Measurements from ENCODE around the gene RBM6. TPM values are rescaled to one million over a fixed set of nuclear protein-coding genes. Genes with fewer than 3 reads are reported as not detected.

Gene RBM6
- total RNA-seq, 1 donor from 2014 or later: 53.9 TPM

GRCh38 chr3:49911611-49912010 is 28.3 kb upstream of the RBM6 start:
- FAIRE-seq (no peak), DNase-seq (ENCODE audit: low read depth) (no peak)
- peaks cover 4% of the 10 kb centered on the region for H3K79me2 ChIP-seq (ENCODE audit: insufficient read depth, low read length)
- no peak for TF ChIP-seq EZH2 (IDR thresholded peaks at IDR 0.05; ENCODE audit: insufficient read depth, low read length)
- H3K4me1 Mint-ChIP-seq (ENCODE audit: low read depth, unreplicated experiment): peaks cover 1% of the 10 kb centered on the region
- no peaks in the 10 kb centered on the region for H3K4me1 ChIP-seq (ENCODE audit: insufficient read depth, low read length)
- peaks cover 30% of the 10 kb centered on the region for H3K27me3 Mint-ChIP-seq (ENCODE audit: low read depth, unreplicated experiment)
- H3K27me3 ChIP-seq (ENCODE audit: insufficient read depth, low read length): no peaks in the 10 kb centered on the region
- peaks cover 13% of the 10 kb centered on the region for H4K20me1 ChIP-seq (ENCODE audit: insufficient read depth, low read length)
- no peak overlapping the region for H3K27ac ChIP-seq (ENCODE audit: low read depth, low read length)
- no peak overlapping the region for H3K9ac ChIP-seq (ENCODE audit: low read length)
- no peak overlapping the region for H3K4me2 ChIP-seq (ENCODE audit: low read length)
- no peaks in the 10 kb centered on the region for H3K9me3 ChIP-seq (ENCODE audit: insufficient read depth, low read depth, low read length)
- H3K9me3 Mint-ChIP-seq (ENCODE audit: unreplicated experiment): peaks cover 2% of the 10 kb centered on the region
- H3K36me3 Mint-ChIP-seq (ENCODE audit: low read depth, unreplicated experiment): peaks cover 25% of the 10 kb centered on the region
- no peak overlapping the region for H3K4me3 Mint-ChIP-seq (ENCODE audit: unreplicated experiment)
- H3K36me3 ChIP-seq (ENCODE audit: insufficient read depth, low read length): peaks cover 2% of the 10 kb centered on the region
- H2AFZ ChIP-seq (ENCODE audit: low read depth, low read length): no peak overlapping the region
- no peak overlapping the region for H3K27ac Mint-ChIP-seq (ENCODE audit: unreplicated experiment)
- no peak overlapping the region for H3K4me3 ChIP-seq (ENCODE audit: insufficient read depth, low read depth, low read length)

DNA sequence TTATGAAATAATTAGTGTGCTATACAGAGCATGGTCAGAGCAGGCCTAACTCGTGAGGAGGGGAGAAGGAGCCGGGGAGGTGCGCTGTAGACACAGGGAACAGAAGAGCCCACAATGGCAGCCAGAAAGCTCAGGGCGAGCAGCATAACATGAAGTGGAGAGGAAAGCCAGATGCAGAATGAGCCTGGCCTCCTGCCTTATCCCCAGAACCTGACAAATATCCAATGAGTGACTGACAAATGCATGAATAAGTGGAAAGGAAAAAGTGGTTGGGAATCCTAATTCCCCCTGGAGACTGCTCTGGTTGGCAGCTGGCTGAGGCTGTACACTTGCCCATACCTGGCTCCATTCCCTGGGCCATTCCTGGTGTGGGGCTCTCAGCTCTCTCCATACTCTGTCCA is 27.1 kb upstream of the RBM6 start:
- no peak overlapping the region for H3K4me3 Mint-ChIP-seq (ENCODE audit: unreplicated experiment)
- peaks cover 29% of the 10 kb centered on the region for H3K27me3 Mint-ChIP-seq (ENCODE audit: low read depth, unreplicated experiment)
- Histone ChIP-seq H3K27ac (ENCODE audit: low read depth, low read length) (no peak overlapping the region), H3K36me3 (ENCODE audit: insufficient read depth, low read length) (peaks cover 2% of the 10 kb centered on the region), H3K9me3 (ENCODE audit: insufficient read depth, low read depth, low read length) (no peaks in the 10 kb centered on the region), H2AFZ (ENCODE audit: low read depth, low read length) (no peak overlapping the region), H3K27me3 (ENCODE audit: insufficient read depth, low read length) (no peaks in the 10 kb centered on the region), H3K4me3 (ENCODE audit: insufficient read depth, low read depth, low read length) (no peak overlapping the region), H3K9ac (ENCODE audit: low read length) (no peak overlapping the region), H4K20me1 (ENCODE audit: insufficient read depth, low read length) (peaks cover 17% of the 10 kb centered on the region), H3K79me2 (ENCODE audit: insufficient read depth, low read length) (peaks cover 4% of the 10 kb centered on the region), H3K4me1 (ENCODE audit: insufficient read depth, low read length) (no peaks in the 10 kb centered on the region), H3K4me2 (ENCODE audit: low read length) (no peak overlapping the region)
- no peak for TF ChIP-seq EZH2 (IDR thresholded peaks at IDR 0.05; ENCODE audit: insufficient read depth, low read length)
- TF ChIP-seq, protein P1, sequence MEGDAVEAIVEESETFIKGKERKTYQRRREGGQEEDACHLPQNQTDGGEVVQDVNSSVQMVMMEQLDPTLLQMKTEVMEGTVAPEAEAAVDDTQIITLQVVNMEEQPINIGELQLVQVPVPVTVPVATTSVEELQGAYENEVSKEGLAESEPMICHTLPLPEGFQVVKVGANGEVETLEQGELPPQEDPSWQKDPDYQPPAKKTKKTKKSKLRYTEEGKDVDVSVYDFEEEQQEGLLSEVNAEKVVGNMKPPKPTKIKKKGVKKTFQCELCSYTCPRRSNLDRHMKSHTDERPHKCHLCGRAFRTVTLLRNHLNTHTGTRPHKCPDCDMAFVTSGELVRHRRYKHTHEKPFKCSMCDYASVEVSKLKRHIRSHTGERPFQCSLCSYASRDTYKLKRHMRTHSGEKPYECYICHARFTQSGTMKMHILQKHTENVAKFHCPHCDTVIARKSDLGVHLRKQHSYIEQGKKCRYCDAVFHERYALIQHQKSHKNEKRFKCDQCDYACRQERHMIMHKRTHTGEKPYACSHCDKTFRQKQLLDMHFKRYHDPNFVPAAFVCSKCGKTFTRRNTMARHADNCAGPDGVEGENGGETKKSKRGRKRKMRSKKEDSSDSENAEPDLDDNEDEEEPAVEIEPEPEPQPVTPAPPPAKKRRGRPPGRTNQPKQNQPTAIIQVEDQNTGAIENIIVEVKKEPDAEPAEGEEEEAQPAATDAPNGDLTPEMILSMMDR (IDR thresholded peaks at IDR 0.05; ENCODE audit: insufficient read depth, low read depth, low read length): no peak
- peaks cover 25% of the 10 kb centered on the region for H3K36me3 Mint-ChIP-seq (ENCODE audit: low read depth, unreplicated experiment)
- H3K4me1 Mint-ChIP-seq (ENCODE audit: low read depth, unreplicated experiment): peaks cover 2% of the 10 kb centered on the region
- DNase-seq (ENCODE audit: low read depth): no peak
- FAIRE-seq: no peak
- peaks cover 2% of the 10 kb centered on the region for H3K9me3 Mint-ChIP-seq (ENCODE audit: unreplicated experiment)
- no peak overlapping the region for H3K27ac Mint-ChIP-seq (ENCODE audit: unreplicated experiment)

GRCh38 chr3:49914906-49915305 is 25.0 kb upstream of the RBM6 start:
- peaks cover 23% of the 10 kb centered on the region for H3K36me3 Mint-ChIP-seq (ENCODE audit: low read depth, unreplicated experiment)
- H3K27ac ChIP-seq (ENCODE audit: low read depth, low read length): no peak overlapping the region
- TF ChIP-seq, protein P1 (IDR thresholded peaks at IDR 0.05; ENCODE audit: insufficient read depth, low read depth, low read length): no peak
- no peak for TF ChIP-seq EZH2 (IDR thresholded peaks at IDR 0.05; ENCODE audit: insufficient read depth, low read length)
- H3K9ac ChIP-seq (ENCODE audit: low read length): no peak overlapping the region
- H3K4me1 Mint-ChIP-seq (ENCODE audit: low read depth, unreplicated experiment): peaks cover 2% of the 10 kb centered on the region
- FAIRE-seq (no peak), DNase-seq (ENCODE audit: low read depth) (no peak)
- peaks cover 2% of the 10 kb centered on the region for H3K9me3 Mint-ChIP-seq (ENCODE audit: unreplicated experiment)
- H3K27ac Mint-ChIP-seq (ENCODE audit: unreplicated experiment): no peak overlapping the region
- no peaks in the 10 kb centered on the region for H3K9me3 ChIP-seq (ENCODE audit: insufficient read depth, low read depth, low read length)
- H4K20me1 ChIP-seq (ENCODE audit: insufficient read depth, low read length): peaks cover 14% of the 10 kb centered on the region
- no peak overlapping the region for H3K4me3 ChIP-seq (ENCODE audit: insufficient read depth, low read depth, low read length)
- H3K36me3 ChIP-seq (ENCODE audit: insufficient read depth, low read length): peaks cover 2% of the 10 kb centered on the region
- no peak overlapping the region for H3K4me2 ChIP-seq (ENCODE audit: low read length)
- H3K27me3 ChIP-seq (ENCODE audit: insufficient read depth, low read length): no peaks in the 10 kb centered on the region
- no peak overlapping the region for H2AFZ ChIP-seq (ENCODE audit: low read depth, low read length)
- peaks cover 4% of the 10 kb centered on the region for H3K79me2 ChIP-seq (ENCODE audit: insufficient read depth, low read length)
- H3K4me1 ChIP-seq (ENCODE audit: insufficient read depth, low read length): no peaks in the 10 kb centered on the region
- peaks cover 27% of the 10 kb centered on the region for H3K27me3 Mint-ChIP-seq (ENCODE audit: low read depth, unreplicated experiment)
- no peak overlapping the region for H3K4me3 Mint-ChIP-seq (ENCODE audit: unreplicated experiment)

Measured in astrocyte (in vitro differentiated cells and primary cell).